Measurements from ENCODE around the gene SYT7. TPM values are rescaled to one million over a fixed set of nuclear protein-coding genes. Genes with fewer than 3 reads are reported as not detected.

The SYT7 gene
- total RNA-seq, 2 donors from 2014 or later = 2.0 to 3.4 TPM

DNA sequence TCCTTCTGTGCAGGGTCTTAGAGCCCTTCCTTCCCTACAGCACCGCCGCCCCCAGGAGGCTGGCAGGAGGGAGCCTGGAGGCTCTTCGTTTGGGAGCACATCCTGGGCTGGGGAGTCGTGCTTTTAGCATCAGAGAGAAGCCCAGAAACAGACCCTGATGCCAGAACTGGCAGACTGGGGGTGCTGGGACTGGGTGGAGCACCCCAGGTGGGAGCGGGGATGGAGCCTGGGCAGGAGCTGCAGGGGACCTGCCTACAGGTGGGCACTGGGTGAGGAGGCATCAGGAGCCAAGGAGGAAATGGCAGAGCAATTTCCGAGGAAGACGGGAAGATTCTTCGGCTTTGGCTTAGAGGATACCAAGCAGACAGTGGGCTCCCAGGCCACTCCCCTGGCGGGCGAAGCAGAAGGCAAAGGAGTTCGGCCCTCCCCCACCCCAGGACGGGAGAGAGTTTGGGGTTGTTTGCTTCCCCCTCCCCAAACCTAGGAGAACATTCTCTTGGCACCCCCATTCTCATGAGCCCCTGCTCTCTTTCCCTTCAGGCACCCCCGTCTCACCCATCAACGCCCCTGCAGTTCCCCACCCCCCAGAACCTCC is 1.1 kb downstream of the SYT7 start:
- WGBS, 2 experiments (ENCODE audit: insufficient coverage in 1 of 2, insufficient read length in 1 of 2) = 17 to 18% methylated on average over 3 to 13 of the region's 14 CpGs
- Histone ChIP-seq H3K9ac (ENCODE audit: extremely low read depth, low read length, poor library complexity, severe bottlenecking) (no peak overlapping the region), H3K36me3 (ENCODE audit: control insufficient read depth, insufficient read depth, low read length) (no peaks in the 10 kb centered on the region), H3K4me1 (ENCODE audit: control insufficient read depth, insufficient read depth, low read length) (no peaks in the 10 kb centered on the region), H3K4me3 (ENCODE audit: low read length) (peak overlapping the region; percentile 65), H3K27me3 (ENCODE audit: control insufficient read depth, insufficient read depth, low read length, poor library complexity, severe bottlenecking) (peaks cover 46% of the 10 kb centered on the region), H3K27ac (ENCODE audit: low read depth, low read length) (no peak overlapping the region), H3K9me3 (ENCODE audit: control insufficient read depth, low read length) (no peaks in the 10 kb centered on the region)
- Mint-ChIP-seq H3K27ac (no peak overlapping the region), H3K36me3 (ENCODE audit: low read depth) (no peaks in the 10 kb centered on the region), H3K27me3 (ENCODE audit: insufficient read depth) (peaks cover 54% of the 10 kb centered on the region), H3K9me3 (no peaks in the 10 kb centered on the region), H3K4me3 (peak overlapping the region; percentile 49), H3K4me1 (peaks cover 8% of the 10 kb centered on the region)
- DNase-seq = no peak
- TF ChIP-seq CTCF (conservative IDR thresholded peaks at IDR 0.05) = no peak

- no peak overlapping the region for H3K9ac ChIP-seq (ENCODE audit: extremely low read depth, low read length, poor library complexity, severe bottlenecking)
- no peaks in the 10 kb centered on the region for H3K36me3 Mint-ChIP-seq (ENCODE audit: low read depth)
- H3K4me1 Mint-ChIP-seq = peaks cover 8% of the 10 kb centered on the region
- no peak overlapping the region for H3K4me3 ChIP-seq (ENCODE audit: low read length)
- peak; percentile 65 for DNase-seq
- peaks cover 46% of the 10 kb centered on the region for H3K27me3 ChIP-seq (ENCODE audit: control insufficient read depth, insufficient read depth, low read length, poor library complexity, severe bottlenecking)
- peaks cover 51% of the 10 kb centered on the region for H3K27me3 Mint-ChIP-seq (ENCODE audit: insufficient read depth)
- TF ChIP-seq CTCF (conservative IDR thresholded peaks at IDR 0.05) = peak; percentile 37
- no peak overlapping the region for H3K27ac ChIP-seq (ENCODE audit: low read depth, low read length)
- H3K36me3 ChIP-seq (ENCODE audit: control insufficient read depth, insufficient read depth, low read length) = no peaks in the 10 kb centered on the region
- H3K27ac Mint-ChIP-seq = no peak overlapping the region
- WGBS, 2 experiments (ENCODE audit: insufficient coverage in 1 of 2, insufficient read length in 1 of 2) = 76 to 80% methylated on average over 2 to 14 of the region's 15 CpGs
- H3K9me3 ChIP-seq (ENCODE audit: control insufficient read depth, low read length) = no peaks in the 10 kb centered on the region
- H3K9me3 Mint-ChIP-seq = no peaks in the 10 kb centered on the region
- peak overlapping the region; percentile 49 for H3K4me3 Mint-ChIP-seq
- no peaks in the 10 kb centered on the region for H3K4me1 ChIP-seq (ENCODE audit: control insufficient read depth, insufficient read depth, low read length)
Observed at GRCh38 chr11:61578819-61579675, 1.8 kb downstream of the SYT7 start.

DNA sequence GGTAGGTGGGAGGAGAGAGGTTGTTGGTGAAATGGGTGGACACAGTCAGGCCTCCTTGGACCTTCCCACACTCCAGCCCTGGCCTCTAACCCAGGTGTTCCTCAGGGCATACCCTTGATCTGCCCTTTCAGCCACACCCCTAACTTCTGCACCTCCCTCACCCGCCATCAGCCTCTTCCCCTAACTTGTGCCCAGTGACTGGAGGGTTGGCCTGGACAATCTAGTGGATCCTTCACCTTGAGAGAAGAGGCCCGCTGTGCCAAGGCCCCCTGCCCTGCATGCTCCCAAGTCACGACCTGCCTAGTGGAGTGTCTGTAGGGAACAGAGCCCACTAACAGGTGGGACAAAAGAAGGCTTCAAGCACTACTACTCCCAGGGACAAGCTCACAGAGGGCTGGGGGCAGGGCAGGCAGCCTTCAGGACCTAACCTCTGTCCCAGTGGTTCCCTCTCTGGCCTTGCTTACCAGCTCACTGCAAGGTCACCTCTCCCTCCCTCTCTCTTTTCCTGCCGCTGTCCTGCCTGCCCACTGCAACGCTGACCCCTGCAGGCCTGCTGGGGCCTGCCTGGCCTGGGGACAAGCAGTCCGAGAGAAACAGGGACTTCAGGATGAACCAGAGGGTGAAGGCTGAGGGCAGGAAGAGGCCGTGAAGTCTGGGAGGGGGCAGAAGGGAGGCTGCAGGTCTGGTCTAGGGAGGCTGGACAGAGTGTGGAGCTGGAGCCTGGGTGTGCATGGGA is 3.3 kb downstream of the SYT7 start:
- no peak overlapping the region for H3K27ac ChIP-seq (ENCODE audit: low read depth, low read length)
- H3K4me1 ChIP-seq (ENCODE audit: control insufficient read depth, insufficient read depth, low read length) = no peaks in the 10 kb centered on the region
- H3K27me3 Mint-ChIP-seq (ENCODE audit: insufficient read depth) = peaks cover 40% of the 10 kb centered on the region
- peaks cover 8% of the 10 kb centered on the region for H3K4me1 Mint-ChIP-seq
- H3K27ac Mint-ChIP-seq = no peak overlapping the region
- H3K4me3 Mint-ChIP-seq = no peak overlapping the region
- H3K4me3 ChIP-seq (ENCODE audit: low read length) = no peak overlapping the region
- peak; percentile 89 for DNase-seq
- 64 to 80% methylated on average over 3 to 7 of the region's 7 CpGs for WGBS, 2 experiments (ENCODE audit: insufficient coverage in 1 of 2, insufficient read length in 1 of 2)
- H3K36me3 ChIP-seq (ENCODE audit: control insufficient read depth, insufficient read depth, low read length) = no peaks in the 10 kb centered on the region
- no peaks in the 10 kb centered on the region for H3K36me3 Mint-ChIP-seq (ENCODE audit: low read depth)
- H3K9me3 Mint-ChIP-seq = no peaks in the 10 kb centered on the region
- H3K27me3 ChIP-seq (ENCODE audit: control insufficient read depth, insufficient read depth, low read length, poor library complexity, severe bottlenecking) = peaks cover 34% of the 10 kb centered on the region
- peak; percentile 78 for TF ChIP-seq CTCF (conservative IDR thresholded peaks at IDR 0.05)
- no peaks in the 10 kb centered on the region for H3K9me3 ChIP-seq (ENCODE audit: control insufficient read depth, low read length)
- H3K9ac ChIP-seq (ENCODE audit: extremely low read depth, low read length, poor library complexity, severe bottlenecking) = no peak overlapping the region

Measured in endodermal cell (in vitro differentiated cells).